HEK293 (cell line): ENCODE measurements around the gene NFKBIE.

Source experiments
- CTCF ChIA-PET: fragments of 350-600 bp; formaldehyde crosslinking; extraction: SDS; loops from one replicate; lab custom pipeline; 2021; ENCODE audit warnings: antibody characterized with exemption; lab: Yijun Ruan, JAX
- POLR2A ChIA-PET: fragments of 300-600 bp; formaldehyde crosslinking; extraction: SDS; loops from one replicate; lab custom pipeline; 2020; ENCODE audit warnings: antibody characterized with exemption, inconsistent platforms; lab: Yijun Ruan, JAX
- H3K27ac ChIP-seq: fragments of 200-500 bp; sonication (Bioruptor generic); 2 replicates; pipeline ENCODE4 v1.5.1; 2014; ENCODE audit warnings: low read depth, low read length, control low read depth, inconsistent platforms; ENCODE audit errors: extremely low read depth
- H3K36me3 ChIP-seq, 2 experiments: fragments of 200-500 bp in 1 of 2; sonication (Bioruptor generic) in 1 of 2; 1 replicate in 1 of 2; 2 replicates in 1 of 2; pipeline ENCODE4 v1.5.1; 2014 to 2017; ENCODE audit warnings: inconsistent platforms in 2 of 2, low read length in 2 of 2; ENCODE audit not compliant: control insufficient read depth in 2 of 2, insufficient read depth in 1 of 2
- H3K4me1 ChIP-seq: fragments of 200-500 bp; sonication (Bioruptor generic); 2 replicates; pipeline ENCODE4 v1.5.1; 2014; ENCODE audit warnings: mild to moderate bottlenecking, low read length, inconsistent platforms; ENCODE audit not compliant: control insufficient read depth, insufficient read depth
- H3K4me3 ChIP-seq: 2 replicates; pipeline ENCODE4 v1.5.1; 2011; ENCODE audit warnings: low read depth, mild to moderate bottlenecking, control low read depth, low read length, moderate library complexity
- H3K9me3 ChIP-seq: fragments of 200-500 bp; sonication (Bioruptor generic); 2 replicates; pipeline ENCODE4 v1.5.1; 2014; ENCODE audit warnings: low read depth, low read length, inconsistent platforms; ENCODE audit not compliant: control insufficient read depth, insufficient read depth
- IKZF3 ChIP-seq: fragments of 450-650 bp; IDR thresholded peaks from 2 replicates; pipeline ENCODE4 v1.5.0; 2018; ENCODE audit warnings: missing biosample characterization, mild to moderate bottlenecking, missing genetic modification characterization, moderate library complexity
- TSHZ1 ChIP-seq: fragments of 450-650 bp; formaldehyde crosslinking; IDR thresholded peaks from 2 replicates; pipeline ENCODE4 v1.5.1; 2016; ENCODE audit warnings: missing biosample characterization, missing genetic modification characterization, borderline replicate concordance
- ZFP37 ChIP-seq: fragments of 450-650 bp; formaldehyde crosslinking; IDR thresholded peaks from 2 replicates; pipeline ENCODE4 v1.5.1; 2016; ENCODE audit warnings: missing biosample characterization, missing genetic modification characterization
- ZNF148 ChIP-seq: fragments of 450-650 bp; formaldehyde crosslinking; IDR thresholded peaks from 2 replicates; pipeline ENCODE4 v1.5.0; 2017; ENCODE audit warnings: missing biosample characterization, missing genetic modification characterization, borderline replicate concordance
- ZNF449 ChIP-seq: fragments of 450-650 bp; formaldehyde crosslinking; IDR thresholded peaks from 2 replicates; pipeline ENCODE4 v1.5.1; 2017; ENCODE audit warnings: missing biosample characterization, mild to moderate bottlenecking, missing genetic modification characterization, moderate library complexity
- ZNF580 ChIP-seq: fragments of 450-650 bp; formaldehyde crosslinking; IDR thresholded peaks from 2 replicates; pipeline ENCODE4 v1.5.1; 2016; ENCODE audit warnings: missing biosample characterization, missing genetic modification characterization
- ZNF585B ChIP-seq: fragments of 450-650 bp; formaldehyde crosslinking; IDR thresholded peaks from 2 replicates; pipeline ENCODE4 v1.5.1; 2016; ENCODE audit warnings: missing biosample characterization, missing genetic modification characterization
- ZNF654 ChIP-seq: fragments of 450-650 bp; formaldehyde crosslinking; IDR thresholded peaks from 2 replicates; pipeline ENCODE4 v1.5.1; 2016; ENCODE audit warnings: low read depth, missing biosample characterization, missing genetic modification characterization
- ZNF692 ChIP-seq: fragments of 450-650 bp; formaldehyde crosslinking; IDR thresholded peaks from 2 replicates; pipeline ENCODE4 v1.5.1; 2016; ENCODE audit warnings: missing biosample characterization, missing genetic modification characterization
- ZNF704 ChIP-seq: fragments of 450-650 bp; formaldehyde crosslinking; IDR thresholded peaks from 2 replicates; pipeline ENCODE4 v1.5.1; 2016; ENCODE audit warnings: missing biosample characterization, missing genetic modification characterization
- ZNF76 ChIP-seq: fragments of 450-650 bp; formaldehyde crosslinking; IDR thresholded peaks from 2 replicates; pipeline ENCODE4; 2016; ENCODE audit warnings: low read depth, missing biosample characterization, missing genetic modification characterization, borderline replicate concordance
- ZNF791 ChIP-seq: fragments of 450-650 bp; formaldehyde crosslinking; IDR thresholded peaks from 2 replicates; pipeline ENCODE4 v1.5.1; 2016; ENCODE audit warnings: missing biosample characterization, missing genetic modification characterization
- ZNF792 ChIP-seq: fragments of 450-650 bp; formaldehyde crosslinking; IDR thresholded peaks from 2 replicates; pipeline ENCODE4 v1.5.1; 2016; ENCODE audit warnings: missing biosample characterization, missing genetic modification characterization
- ZNF830 ChIP-seq: fragments of 450-650 bp; IDR thresholded peaks from 2 replicates; pipeline ENCODE4 v1.5.0; 2018; ENCODE audit warnings: missing biosample characterization, missing genetic modification characterization, low read depth, mild to moderate bottlenecking, moderate library complexity

NFKBIE gene

GRCh38 chr6:44301782-44302564 is 36.6 kb upstream of the NFKBIE start (continued):
- TF ChIP-seq TSHZ1 (tag by site-specific recombination): no peak

GRCh38 chr6:44301106-44301505 is 35.8 kb upstream of the NFKBIE start:
- Histone ChIP-seq H3K4me1 (no peaks in the 10 kb centered on the region; the same call in 1 of the 2 replicates), H3K36me3 (peaks cover 19 to 65% of the 10 kb centered on the region in 2 experiments), H3K9me3 (no peaks in the 10 kb centered on the region), H3K4me3 (no peak overlapping the region), H3K27ac (no peak overlapping the region)
- ChIA-PET POLR2A (interaction anchor here (0.6 to 0.9 kb wide), 3 partner anchors 12 to 103 kb away, joined by 3 read pairs; partner anchors contain the start of genes AARS2 and HSP90AB1), CTCF (interaction anchor here (0.5 to 7.1 kb wide), 4 partner anchors 13 to 94 kb away, joined by 3 to 117 read pairs (median 14); partner anchors contain the start of genes AARS2 and TMEM151B)
- TF ChIP-seq ZNF830 (no peak), ZFP37 (tag by site-specific recombination) (no peak), ZNF148 (tag by site-specific recombination) (no peak), ZNF449 (tag by site-specific recombination) (no peak), ZNF580 (tag by site-specific recombination) (no peak), ZNF692 (tag by site-specific recombination) (no peak), ZNF585B (tag by site-specific recombination) (no peak), ZNF791 (tag by site-specific recombination) (no peak), ZNF76 (no peak), ZNF704 (no peak), ZNF654 (no peak), ZNF792 (tag by site-specific recombination) (no peak), IKZF3 (tag by site-specific recombination) (no peak)
